Keratinocyte (primary cell): Measurements from ENCODE around the gene EMP2. TPM values are rescaled to one million over a fixed set of nuclear protein-coding genes. Genes with fewer than 3 reads are reported as not detected.

ENCODE experiments used
- DNase-seq: peaks from one replicate; pipeline ENCODE4 v3.0.0-alpha.2; 2011; ENCODE audit warnings: low read depth, missing footprints, low spot score
- FAIRE-seq: peaks from 2 replicates; lab custom pipeline; 2011; peaks lifted over from hg19 to GRCh38; lab: Jason Lieb, UNC
- H2AFZ ChIP-seq: 2 replicates; pipeline ENCODE4 v1.6.0; 2012; ENCODE audit warnings: low read length, control low read depth, inconsistent platforms; ENCODE audit not compliant: control insufficient read depth
- H3K27ac ChIP-seq: 2 replicates; pipeline ENCODE4 v1.5.1; 2011; ENCODE audit warnings: low read length; ENCODE audit not compliant: control insufficient read depth, insufficient read depth
- H3K27me3 ChIP-seq: 3 replicates; pipeline ENCODE4 v1.6.0; 2011; ENCODE audit warnings: low read length; ENCODE audit not compliant: control insufficient read depth, insufficient read depth; ENCODE audit errors: extremely low read depth
- H3K36me3 ChIP-seq, 2 experiments: 2 replicates in 1 of 2; 3 replicates in 1 of 2; pipeline ENCODE4 v1.5.1; 2011; ENCODE audit warnings: low read length in 2 of 2, mild to moderate bottlenecking in 1 of 2; ENCODE audit not compliant: control insufficient read depth in 2 of 2, insufficient read depth in 2 of 2; ENCODE audit errors: extremely low read depth in 1 of 2
- H3K4me1 ChIP-seq: 3 replicates; pipeline ENCODE4 v1.5.1; 2011; ENCODE audit warnings: low read length; ENCODE audit not compliant: control insufficient read depth, insufficient read depth; ENCODE audit errors: extremely low read depth
- H3K4me2 ChIP-seq: 3 replicates; pipeline ENCODE4 v1.6.0; 2011; ENCODE audit warnings: low read depth, low read length; ENCODE audit not compliant: control insufficient read depth, insufficient read depth; ENCODE audit errors: extremely low read depth
- H3K4me3 ChIP-seq, 3 experiments: fragments of 200-600 bp in 1 of 3; sonication (generic) in 1 of 3; 2 replicates in 2 of 3; 3 replicates in 1 of 3; pipeline ENCODE4 v1.5.1; 2011 to 2016; ENCODE audit warnings: low read length in 3 of 3, mild to moderate bottlenecking in 3 of 3, control low read depth in 2 of 3, inconsistent platforms in 1 of 3, low read depth in 1 of 3, mixed read lengths in 1 of 3, mixed run types in 1 of 3, moderate library complexity in 1 of 3; ENCODE audit not compliant: control insufficient read depth in 2 of 3, insufficient read depth in 2 of 3; ENCODE audit errors: extremely low read depth in 1 of 3
- H3K79me2 ChIP-seq: 2 replicates; pipeline ENCODE4 v1.6.0; 2012; ENCODE audit warnings: low read length; ENCODE audit not compliant: control insufficient read depth, insufficient read depth
- H3K9ac ChIP-seq: 3 replicates; pipeline ENCODE4 v1.6.0; 2011; ENCODE audit warnings: low read length; ENCODE audit not compliant: control insufficient read depth, insufficient read depth; ENCODE audit errors: extremely low read depth
- H3K9me1 ChIP-seq: 3 replicates; pipeline ENCODE4 v1.6.0; 2011; ENCODE audit warnings: low read length; ENCODE audit not compliant: control insufficient read depth, insufficient read depth; ENCODE audit errors: extremely low read depth
- H3K9me3 ChIP-seq: 2 replicates; pipeline ENCODE4 v1.5.1; 2012; ENCODE audit warnings: low read depth, low read length; ENCODE audit not compliant: control insufficient read depth
- H4K20me1 ChIP-seq: 3 replicates; pipeline ENCODE4 v1.6.0; 2011; ENCODE audit warnings: low read length; ENCODE audit not compliant: control insufficient read depth, insufficient read depth; ENCODE audit errors: extremely low read depth
- CTCF ChIP-seq, 3 experiments: IDR thresholded peaks in 1 of 3; conservative IDR thresholded peaks in 1 of 3; optimal IDR thresholded peaks in 1 of 3; 2 replicates in 2 of 3; 3 replicates in 1 of 3; pipeline versions ENCODE3 to v1.5.1; 2011; ENCODE audit warnings: low read length in 3 of 3, mild to moderate bottlenecking in 3 of 3, moderate library complexity in 2 of 3, control low read depth in 1 of 3, inconsistent platforms in 1 of 3; ENCODE audit not compliant: insufficient read depth in 2 of 3; ENCODE audit errors: extremely low read depth in 1 of 3
- EZH2 ChIP-seq: IDR thresholded peaks from one replicate; pipeline ENCODE4 v1.6.1; 2012; ENCODE audit warnings: inconsistent platforms, mild to moderate bottlenecking, low read length, moderate library complexity
- dilution Hi-C: fragments of 300-500 bp; cut with MboI; formaldehyde crosslinking; loops from one replicate; pipeline ENCODE4 v1.7.0; 2020; ENCODE audit warnings: low sequenced_read_pairs; ENCODE audit not compliant: extremely low pct_ligation_motif_present
- polyA plus RNA-seq, 5 experiments: library from polyadenylated mRNA; depleted of rRNA in 3 of 5; stranded (reverse) in 3 of 5; stranded (forward) in 1 of 5; unstranded in 1 of 5; fragments of >200 nt; gene quantifications; 1 replicate in 1 of 5; 2 replicates in 3 of 5; 3 replicates in 1 of 5; pipeline versions ENCODE4 v1.2.1 to v1.2.3, GENCODE V29; 2011 to 2012; ENCODE audit warnings: missing spikeins in 2 of 5, low read depth in 1 of 5, low replicate concordance in 1 of 5

The EMP2 gene
- polyA plus RNA-seq, 1 donor (not counting 4 experiments of a cell fraction or from before 2014, with no cell fraction given): 19.1 TPM

- no peaks in the 10 kb centered on the region for H3K36me3 ChIP-seq
- dilution Hi-C loops: no loop called here
- DNase-seq: no peak
- no peak overlapping the region for H3K9ac ChIP-seq
- no peaks in the 10 kb centered on the region for H3K79me2 ChIP-seq
- H3K27ac ChIP-seq: no peak overlapping the region
- H3K4me1 ChIP-seq: no peaks in the 10 kb centered on the region
- no peak overlapping the region for H3K4me3 ChIP-seq
- H3K4me2 ChIP-seq: no peak overlapping the region
- H3K9me1 ChIP-seq: no peaks in the 10 kb centered on the region
- no peak for FAIRE-seq
- no peaks in the 10 kb centered on the region for H4K20me1 ChIP-seq
- no peak overlapping the region for H2AFZ ChIP-seq
- H3K27me3 ChIP-seq: no peaks in the 10 kb centered on the region
- TF ChIP-seq CTCF (optimal IDR thresholded peaks at IDR 0.05 in 1 of 3, IDR thresholded peaks at IDR 0.05 in 1 of 3, conservative IDR thresholded peaks at IDR 0.05 in 1 of 3; ENCODE audit: extremely low read depth in 1 of 3, insufficient read depth in 2 of 3, low read length in 3 of 3) (no peak), EZH2 (no peak)
- H3K9me3 ChIP-seq: no peaks in the 10 kb centered on the region
These were observed 21.4 kb downstream of the EMP2 start for GRCh38 chr16:10558746-10559641.

- no peaks in the 10 kb centered on the region for H3K27me3 ChIP-seq
- dilution Hi-C loops: no loop called here
- no peak overlapping the region for H3K4me2 ChIP-seq
- no peak for TF ChIP-seq CTCF (optimal IDR thresholded peaks at IDR 0.05 in 1 of 3, IDR thresholded peaks at IDR 0.05 in 1 of 3, conservative IDR thresholded peaks at IDR 0.05 in 1 of 3; ENCODE audit: extremely low read depth in 1 of 3, insufficient read depth in 2 of 3, low read length in 3 of 3)
- no peak overlapping the region for H2AFZ ChIP-seq
- no peaks in the 10 kb centered on the region for H3K9me1 ChIP-seq
- no peak for FAIRE-seq
- DNase-seq: no peak
- no peaks in the 10 kb centered on the region for H4K20me1 ChIP-seq
- H3K79me2 ChIP-seq: no peaks in the 10 kb centered on the region
- no peak overlapping the region for H3K27ac ChIP-seq
- no peaks in the 10 kb centered on the region for H3K4me1 ChIP-seq
- no peak overlapping the region for H3K4me3 ChIP-seq
- H3K9me3 ChIP-seq: no peaks in the 10 kb centered on the region
- no peak overlapping the region for H3K9ac ChIP-seq
- H3K36me3 ChIP-seq: no peaks in the 10 kb centered on the region
These were observed 22.1 kb downstream of the EMP2 start for GRCh38 chr16:10558305-10558704.
